ENCODE data around the gene SCNN1A.
"Not testable (repeated sequence)": the region's sequence is repeated elsewhere in the genome, so short reads cannot be mapped to it uniquely, and the experiment has no call there.

SCNN1A gene

GRCh38 chr12:6351622-6352021 lies 23.7 kb downstream of the SCNN1A start:
- no peak for DNase-seq (ENCODE audit: extremely low read depth in 1 of 2, low read depth in 1 of 2)

- no peak for DNase-seq (ENCODE audit: extremely low read depth in 1 of 2, low read depth in 1 of 2)
Measured at GRCh38 chr12:6347367-6348338, 27.7 kb downstream of the SCNN1A start.

GRCh38 chr12:6346942-6347341 lies 28.4 kb downstream of the SCNN1A start:
- DNase-seq (ENCODE audit: extremely low read depth in 1 of 2, low read depth in 1 of 2) = no peak

GRCh38 chr12:6346235-6346832 lies 29.0 kb downstream of the SCNN1A start:
- DNase-seq (ENCODE audit: extremely low read depth in 1 of 2, low read depth in 1 of 2) = no peak

DNA sequence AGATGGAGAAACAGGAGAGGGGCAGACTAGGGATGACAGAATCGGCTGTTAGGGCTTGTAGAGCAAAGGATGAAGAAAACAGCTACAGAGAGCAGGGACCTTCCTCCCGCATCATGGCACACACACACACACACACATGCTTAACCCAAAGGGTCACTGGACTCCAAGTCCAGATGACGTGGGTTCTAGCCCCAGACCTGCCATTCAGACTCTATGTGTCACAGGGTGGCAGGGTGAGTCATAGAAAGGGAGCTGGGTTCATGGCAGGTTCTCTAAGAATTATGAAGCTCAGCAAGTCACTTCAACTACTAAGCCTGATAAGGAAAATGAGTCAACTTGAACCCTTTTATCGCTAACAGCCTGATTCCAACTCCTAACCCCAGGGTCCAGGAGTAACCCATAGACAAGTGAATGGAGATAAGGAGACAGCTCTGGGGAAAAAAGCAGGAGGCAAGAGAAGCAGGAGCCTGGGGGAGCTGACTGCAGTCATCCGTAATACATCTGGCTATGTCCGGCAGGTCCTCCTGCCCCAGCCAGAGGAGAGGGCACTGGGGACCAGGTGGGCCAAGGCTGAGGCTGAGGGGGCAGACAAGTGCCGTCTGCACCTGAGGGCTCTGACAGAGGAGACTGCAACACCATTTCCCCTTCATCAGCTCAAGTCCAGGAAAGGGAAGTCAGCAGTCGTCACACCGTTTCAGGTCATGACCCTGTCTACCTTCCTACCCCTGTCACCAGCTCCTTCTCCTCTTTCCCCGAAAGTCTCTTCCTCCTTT lies 29.9 kb downstream of the SCNN1A start:
- DNase-seq (ENCODE audit: extremely low read depth in 1 of 2, low read depth in 1 of 2) = no peak

- DNase-seq (ENCODE audit: extremely low read depth in 1 of 2, low read depth in 1 of 2) = not testable (repeated sequence)
Measured at GRCh38 chr12:6344101-6344660, 31.2 kb downstream of the SCNN1A start.

GRCh38 chr12:6343518-6343917 lies 31.8 kb downstream of the SCNN1A start:
- no peak for DNase-seq (ENCODE audit: extremely low read depth in 1 of 2, low read depth in 1 of 2)

GRCh38 chr12:6342140-6342889 lies 33.0 kb downstream of the SCNN1A start:
- DNase-seq (ENCODE audit: extremely low read depth in 1 of 2, low read depth in 1 of 2) = no peak

DNA sequence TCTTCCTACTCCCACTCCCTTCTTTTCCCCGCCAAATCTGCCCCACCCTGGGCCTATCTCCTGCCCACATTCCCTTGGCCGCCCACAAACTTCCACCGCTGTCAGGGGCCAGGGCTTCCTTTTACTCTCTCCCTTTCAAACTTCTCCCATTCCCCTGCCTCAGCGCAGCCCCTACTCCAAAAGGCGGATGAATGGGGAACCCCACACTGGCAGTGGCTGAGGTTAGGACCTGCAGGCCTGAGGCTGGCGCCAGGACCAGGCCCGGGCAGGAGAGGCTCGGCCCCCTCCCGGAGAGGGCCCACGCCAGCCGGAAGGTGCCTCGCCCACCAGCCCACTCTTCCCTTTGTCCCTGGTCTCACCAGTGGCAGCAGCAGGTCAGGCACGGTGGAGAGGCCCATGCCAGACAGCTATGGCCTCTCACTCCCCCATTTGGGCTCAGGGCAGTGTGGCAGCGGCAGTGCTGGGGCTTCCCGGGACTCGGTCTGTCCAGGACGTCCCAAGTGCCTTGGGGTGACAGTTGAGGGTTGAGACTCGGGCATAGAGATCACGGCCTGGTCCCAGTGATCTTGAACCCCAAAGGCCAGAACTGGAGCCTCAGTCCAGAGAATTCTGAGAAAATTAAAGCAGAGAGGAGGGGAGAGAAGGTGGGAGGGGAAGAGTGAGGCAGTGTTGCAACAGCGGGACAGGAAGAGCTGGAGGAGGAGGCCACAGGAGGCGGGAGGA lies 33.8 kb downstream of the SCNN1A start, which contains the start of gene TNFRSF1A:
Gene TNFRSF1A, minus strand, starts transcription at position 660 of the 723 bp plus-strand sequence. Its CDS starts 262 bp downstream, at position 398.
- no peak for DNase-seq (ENCODE audit: extremely low read depth in 1 of 2, low read depth in 1 of 2)

- no peak for DNase-seq (ENCODE audit: extremely low read depth in 1 of 2, low read depth in 1 of 2)
Measured at GRCh38 chr12:6340745-6341416, 34.5 kb downstream of the SCNN1A start.

GRCh38 chr12:6340032-6340638 lies 35.2 kb downstream of the SCNN1A start:
- DNase-seq (ENCODE audit: extremely low read depth in 1 of 2, low read depth in 1 of 2) = no peak

GRCh38 chr12:6338955-6339354 lies 36.4 kb downstream of the SCNN1A start:
- no peak for DNase-seq (ENCODE audit: extremely low read depth in 1 of 2, low read depth in 1 of 2)

GRCh38 chr12:6338536-6338935 lies 36.8 kb downstream of the SCNN1A start:
- DNase-seq (ENCODE audit: extremely low read depth in 1 of 2, low read depth in 1 of 2) = not testable (repeated sequence)

DNA sequence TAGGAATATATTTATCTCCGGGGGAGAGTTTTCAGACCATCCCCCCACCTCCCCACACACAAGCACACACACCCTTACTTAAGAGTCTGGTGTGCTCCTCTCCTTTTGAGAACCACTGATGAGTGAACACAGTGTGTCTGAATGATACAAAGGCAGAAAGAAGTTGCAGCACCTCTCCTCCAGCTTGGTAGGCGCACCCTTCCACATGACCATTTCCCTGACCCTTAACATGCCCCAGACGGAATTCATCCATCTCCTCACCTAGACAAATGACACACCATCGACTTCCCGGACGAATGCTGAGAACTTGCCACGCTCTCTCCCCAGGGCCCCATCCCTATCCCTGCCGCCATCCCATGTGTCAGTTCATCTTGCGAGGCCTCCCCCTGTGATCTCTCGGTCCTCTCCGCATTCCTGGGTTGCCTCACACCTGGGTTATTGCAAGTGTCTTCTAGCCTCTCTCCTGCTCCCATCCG lies 37.4 kb downstream of the SCNN1A start:
- no peak for DNase-seq (ENCODE audit: extremely low read depth in 1 of 2, low read depth in 1 of 2)

DNA sequence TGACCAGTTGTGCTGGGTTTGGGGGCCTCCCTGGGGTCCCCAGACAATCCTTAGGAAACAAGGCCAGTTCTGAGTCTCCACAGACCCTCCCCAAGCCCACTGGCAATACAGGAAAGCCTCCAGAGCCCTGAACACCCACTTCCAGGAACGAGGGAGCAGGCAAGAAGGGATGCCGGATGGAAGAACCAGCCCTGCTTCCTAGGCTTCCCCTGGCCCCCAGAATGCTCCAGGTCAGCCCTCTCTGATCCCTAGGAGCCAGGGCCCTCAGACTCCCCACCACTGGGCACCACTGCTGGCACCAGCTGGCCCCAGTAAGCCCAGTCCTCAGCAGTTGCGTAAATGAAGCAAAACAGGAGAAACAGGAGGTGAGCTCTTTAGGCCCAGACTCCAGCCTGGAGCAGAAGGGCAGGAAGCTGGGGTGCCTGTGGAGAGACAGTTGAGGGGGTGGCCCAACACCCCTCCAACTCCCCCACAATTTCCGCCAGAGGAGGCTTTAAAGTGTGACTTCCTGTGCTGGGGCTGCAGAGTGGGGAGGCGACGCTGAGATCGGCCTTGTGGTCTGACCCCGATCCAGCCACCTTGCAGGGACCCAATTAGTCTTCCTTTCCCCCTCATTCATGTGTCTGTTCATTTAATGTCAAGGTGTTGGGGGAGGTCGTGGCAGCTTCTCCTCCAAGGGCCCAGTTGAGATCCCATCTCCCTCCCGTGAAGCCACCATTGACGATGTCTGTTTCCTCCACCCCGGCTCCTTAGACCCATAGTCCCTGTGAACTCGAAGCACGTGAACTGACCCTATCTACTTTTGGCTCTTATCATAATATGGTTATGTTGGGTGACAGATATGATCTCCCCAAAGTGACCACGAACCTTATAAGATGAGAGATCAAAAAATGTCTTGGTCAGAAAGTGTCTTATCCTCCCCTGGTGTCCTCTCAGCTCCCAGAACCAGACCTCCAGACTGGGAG lies 38.2 kb downstream of the SCNN1A start:
- peak; percentile 28 to 49 for DNase-seq (ENCODE audit: extremely low read depth in 1 of 2, low read depth in 1 of 2)

GRCh38 chr12:6336079-6336888 lies 39.1 kb downstream of the SCNN1A start:
- no peak for DNase-seq (ENCODE audit: extremely low read depth in 1 of 2, low read depth in 1 of 2)

All from activated CD8-positive, alpha-beta memory T cell treated with anti-CD3 and anti-CD28 coated beads for 1 hour (primary cell).